Adrenal gland (tissue), 12 donors: ENCODE results near the gene RALGPS1. TPM values are rescaled to one million over a fixed set of nuclear protein-coding genes. Genes with fewer than 3 reads are reported as not detected.

Experiments used
- DNase-seq, 7 donors: peaks; one replicate each; pipeline ENCODE4 v3.0.0-alpha.2; 2019 to 2020
- H3K27ac ChIP-seq, 5 donors: fragments of 200-600 bp; sonication (generic) in 4 of 5; 1 replicate in 3 of 5; 2 replicates in 2 of 5; pipeline versions ENCODE4 v1.5.1 to v1.8.0; 2016 to 2020; ENCODE audit warnings: mild to moderate bottlenecking in 1 of 5
- H3K27me3 ChIP-seq: fragments of 200-600 bp; 2 replicates; pipeline ENCODE4 v1.8.0; 2021
- H3K36me3 ChIP-seq, 2 donors: fragments of 200-600 bp; replicated peaks in 1 of 2; 1 replicate in 1 of 2; 2 replicates in 1 of 2; pipeline versions ENCODE4 v1.5.1 to v1.8.0; 2018 to 2022
- H3K4me1 ChIP-seq, 2 donors: fragments of 200-600 bp; replicated peaks in 1 of 2; 1 replicate in 1 of 2; 2 replicates in 1 of 2; pipeline versions ENCODE4 v1.5.1 to v1.8.0; 2018 to 2021
- H3K4me3 ChIP-seq, 4 donors: fragments of 200-600 bp; sonication (generic) in 3 of 4; one replicate each; pipeline ENCODE4 v1.5.1; 2016 to 2018
- H3K9me3 ChIP-seq, 3 donors: fragments of 200-600 bp; sonication (generic) in 1 of 3; replicated peaks in 1 of 3; 1 replicate in 2 of 3; 2 replicates in 1 of 3; pipeline versions ENCODE4 v1.5.1 to v1.8.0; 2016 to 2021
- POLR2A ChIP-seq, 2 donors: fragments of 450-650 bp; IDR thresholded peaks; one replicate each; pipeline ENCODE4 v1.6.1; 2017; ENCODE audit warnings: antibody characterized with exemption in 2 of 2, mild to moderate bottlenecking in 2 of 2, moderate library complexity in 1 of 2
- WGBS, 4 donors: extraction: QIAGEN DNeasy Blood & Tissue Kit in 2 of 4; methylation state at CpG; one replicate each; pipeline versions ENCODE4 v1.1.5 to v1.1.7; 2013 to 2017; 5-methylcytosine and 5-hydroxymethylcytosine counted together
- intact Hi-C, 2 donors: fragments of 100-400 bp; cut with DNase I; formaldehyde crosslinking; loops; one replicate each; pipeline versions ENCODE4 v1.14.1 to v1.15.0; 2022 to 2023
- polyA plus RNA-seq, 3 donors: library from polyadenylated mRNA; stranded (reverse); fragments of 200-250 nt in 2 of 3; fragments of 350-450 nt in 1 of 3; fragmentation: Illumina TruSeq in 1 of 3; extraction: RNeasy Lipid Tissue Mini Kit (QIAGEN cat#74804) in 1 of 3; gene quantifications; one replicate each; pipeline ENCODE4 v1.2.3, GENCODE V29; 2013 to 2014
- total RNA-seq, 9 donors: library from RNA; depleted of rRNA in 4 of 9; stranded (reverse); fragments of >200 nt in 4 of 9; fragments of 120-200 nt in 1 of 9; fragmentation: NEBNext Ultra II Directional in 1 of 9; extraction: Animal tissue kit (Norgen Biotek cat#: 25700) in 1 of 9; gene quantifications; one replicate each; pipeline versions ENCODE4 v1.1.0 to v1.2.4, GENCODE V29; 2013 to 2023
- TF ChIP-seq, protein P1 (sequence below), 6 experiments: fragments of 450-650 bp in 4 of 6; fragments of 200-600 bp in 2 of 6; sonication (generic) in 1 of 6; IDR thresholded peaks; 1 replicate in 5 of 6; 2 replicates in 1 of 6; pipeline versions ENCODE4 v1.5.1 to v1.8.0; 2016 to 2021; ENCODE audit warnings: antibody characterized with exemption in 6 of 6, mild to moderate bottlenecking in 2 of 6, moderate library complexity in 1 of 6
- donor health status: healthy with polysubstance abuse.
- donor health status: Bipolar disorder and iron deficiency.
- donor health status: DM: yes; HTN: yes; CAD: no.
- donor health status: DM: no; HTN: no; CAD: no.
- donor health status: DM: no; HTN: no; CAD: no.
- donor health status: DM: yes; HTN: yes; CAD: no.

Gene RALGPS1
- total and polyA plus RNA-seq, 12 donors = 2.8 to 9.9 (median 5.1) TPM

DNA sequence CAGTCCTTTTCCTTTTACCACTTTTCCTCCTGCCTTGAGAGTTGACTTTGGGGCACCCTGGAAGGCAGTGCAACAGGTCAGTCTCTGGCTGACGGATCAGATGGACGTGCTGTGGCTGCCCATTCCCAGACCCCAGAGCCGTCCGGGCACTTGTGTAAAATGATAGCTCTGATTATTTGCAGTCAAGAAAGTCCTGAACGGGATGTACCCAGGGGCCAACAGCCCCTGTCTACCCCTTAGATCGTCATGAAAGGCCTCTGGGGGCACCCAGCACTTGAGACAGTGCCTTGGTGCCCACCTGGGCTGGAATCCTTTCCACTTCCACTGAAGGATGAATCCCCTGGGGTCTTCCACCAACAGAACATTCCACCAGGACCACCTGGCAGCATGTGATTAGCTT lies 225.6 kb downstream of the RALGPS1 start:
- peak in 4 of 7 donors; percentile 1 to 34 (median 6) for DNase-seq
- Histone ChIP-seq H3K27me3 (no peaks in the 10 kb centered on the region), H3K27ac (no peak overlapping the region), H3K4me3 (no peak overlapping the region), H3K9me3 (no peaks in the 10 kb centered on the region), H3K4me1 (no peaks in the 10 kb centered on the region), H3K36me3 (no peaks in the 10 kb centered on the region)
- intact Hi-C loops = no loop called here
- TF ChIP-seq, protein P1, sequence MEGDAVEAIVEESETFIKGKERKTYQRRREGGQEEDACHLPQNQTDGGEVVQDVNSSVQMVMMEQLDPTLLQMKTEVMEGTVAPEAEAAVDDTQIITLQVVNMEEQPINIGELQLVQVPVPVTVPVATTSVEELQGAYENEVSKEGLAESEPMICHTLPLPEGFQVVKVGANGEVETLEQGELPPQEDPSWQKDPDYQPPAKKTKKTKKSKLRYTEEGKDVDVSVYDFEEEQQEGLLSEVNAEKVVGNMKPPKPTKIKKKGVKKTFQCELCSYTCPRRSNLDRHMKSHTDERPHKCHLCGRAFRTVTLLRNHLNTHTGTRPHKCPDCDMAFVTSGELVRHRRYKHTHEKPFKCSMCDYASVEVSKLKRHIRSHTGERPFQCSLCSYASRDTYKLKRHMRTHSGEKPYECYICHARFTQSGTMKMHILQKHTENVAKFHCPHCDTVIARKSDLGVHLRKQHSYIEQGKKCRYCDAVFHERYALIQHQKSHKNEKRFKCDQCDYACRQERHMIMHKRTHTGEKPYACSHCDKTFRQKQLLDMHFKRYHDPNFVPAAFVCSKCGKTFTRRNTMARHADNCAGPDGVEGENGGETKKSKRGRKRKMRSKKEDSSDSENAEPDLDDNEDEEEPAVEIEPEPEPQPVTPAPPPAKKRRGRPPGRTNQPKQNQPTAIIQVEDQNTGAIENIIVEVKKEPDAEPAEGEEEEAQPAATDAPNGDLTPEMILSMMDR (IDR thresholded peaks at IDR 0.05) = no peak
- TF ChIP-seq POLR2A (IDR thresholded peaks at IDR 0.05) = no peak
- 94 to 100% (median 97%) methylated on average over 4 to 6 of the region's 6 CpGs for WGBS, 4 donors

DNA sequence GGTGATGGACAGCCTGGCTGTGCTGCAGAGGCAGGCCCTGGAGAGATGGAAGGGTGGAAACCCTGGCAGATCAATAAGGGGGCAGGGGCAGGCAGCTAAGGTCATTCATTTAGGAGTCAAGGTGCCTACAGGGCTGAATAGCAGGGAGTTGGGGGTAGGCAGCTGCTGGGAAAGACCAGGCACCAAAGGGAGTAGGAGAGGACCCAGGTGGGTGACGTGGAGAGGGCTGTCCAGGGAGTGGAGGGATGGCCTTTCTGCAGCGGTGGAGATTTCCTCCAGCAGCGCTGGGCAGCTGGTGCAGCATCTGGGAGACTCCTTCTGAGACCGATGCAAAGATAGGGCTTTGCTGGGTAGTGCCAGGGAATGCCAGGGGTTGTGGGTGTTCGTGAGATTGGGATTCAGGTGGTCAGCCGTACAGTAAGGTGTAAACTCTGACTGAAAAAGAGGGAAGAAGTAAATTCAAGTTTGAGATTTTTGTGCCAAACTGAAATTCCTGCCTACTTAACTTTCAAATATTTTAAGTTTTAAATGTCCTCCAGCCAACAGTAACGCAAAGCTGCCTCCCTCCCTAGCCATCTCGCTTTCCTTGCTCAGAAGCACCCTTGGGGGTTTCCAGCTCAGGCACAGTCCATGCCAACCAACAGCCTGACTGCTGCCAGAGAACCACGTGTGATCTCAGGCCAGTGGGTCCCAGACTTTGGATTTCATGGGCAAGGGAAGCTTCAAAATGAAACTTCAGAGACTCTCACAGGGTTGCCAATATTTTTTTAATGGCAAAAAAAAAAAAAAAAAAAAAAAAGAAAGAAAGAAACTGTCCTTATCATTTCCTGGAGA lies 226.5 kb downstream of the RALGPS1 start:
- TF ChIP-seq, protein P1 (IDR thresholded peaks at IDR 0.05) = no peak
- TF ChIP-seq POLR2A (IDR thresholded peaks at IDR 0.05) = no peak
- DNase-seq = peak in 4 of 7 donors; percentile 5 to 36 (median 13)
- 77 to 89% (median 82%) methylated on average over 9 of the region's 9 CpGs for WGBS, 4 donors
- intact Hi-C loops = no loop called here
- Histone ChIP-seq H3K4me1 (no peaks in the 10 kb centered on the region), H3K4me3 (no peak overlapping the region), H3K27me3 (no peaks in the 10 kb centered on the region), H3K9me3 (no peaks in the 10 kb centered on the region), H3K27ac (no peak overlapping the region), H3K36me3 (no peaks in the 10 kb centered on the region)

DNA sequence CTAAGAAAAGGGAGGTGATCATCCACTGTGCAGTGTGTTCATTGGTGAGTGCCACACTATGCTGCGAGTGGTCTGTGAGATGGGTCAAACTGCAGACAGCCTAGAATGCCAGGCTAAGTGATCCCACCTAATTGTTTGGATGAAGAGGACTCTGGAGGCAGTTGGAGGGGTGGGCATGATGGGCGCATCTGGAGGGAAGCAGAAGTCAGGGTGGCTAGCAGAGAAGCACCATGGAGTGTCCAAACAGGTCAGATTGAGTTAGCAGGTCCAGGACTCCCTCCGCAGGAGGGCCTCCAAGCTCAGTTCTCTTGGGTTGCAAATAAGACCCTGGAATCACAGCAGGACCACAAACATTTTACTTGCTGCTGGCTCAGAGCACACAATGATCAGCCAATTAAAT lies 227.7 kb downstream of the RALGPS1 start:
- peak in 3 of 7 donors; percentile 1 to 6 (median 4) for DNase-seq
- no peaks in the 10 kb centered on the region for H3K36me3 ChIP-seq
- intact Hi-C loops = no loop called here
- WGBS, 4 donors = 91 to 97% (median 97%) methylated on average over 3 of the region's 3 CpGs
- no peaks in the 10 kb centered on the region for H3K9me3 ChIP-seq
- no peaks in the 10 kb centered on the region for H3K4me1 ChIP-seq
- TF ChIP-seq, protein P1 (IDR thresholded peaks at IDR 0.05) = no peak
- no peak for TF ChIP-seq POLR2A (IDR thresholded peaks at IDR 0.05)
- H3K27ac ChIP-seq = no peak overlapping the region
- no peak overlapping the region for H3K4me3 ChIP-seq
- H3K27me3 ChIP-seq = no peaks in the 10 kb centered on the region

DNA sequence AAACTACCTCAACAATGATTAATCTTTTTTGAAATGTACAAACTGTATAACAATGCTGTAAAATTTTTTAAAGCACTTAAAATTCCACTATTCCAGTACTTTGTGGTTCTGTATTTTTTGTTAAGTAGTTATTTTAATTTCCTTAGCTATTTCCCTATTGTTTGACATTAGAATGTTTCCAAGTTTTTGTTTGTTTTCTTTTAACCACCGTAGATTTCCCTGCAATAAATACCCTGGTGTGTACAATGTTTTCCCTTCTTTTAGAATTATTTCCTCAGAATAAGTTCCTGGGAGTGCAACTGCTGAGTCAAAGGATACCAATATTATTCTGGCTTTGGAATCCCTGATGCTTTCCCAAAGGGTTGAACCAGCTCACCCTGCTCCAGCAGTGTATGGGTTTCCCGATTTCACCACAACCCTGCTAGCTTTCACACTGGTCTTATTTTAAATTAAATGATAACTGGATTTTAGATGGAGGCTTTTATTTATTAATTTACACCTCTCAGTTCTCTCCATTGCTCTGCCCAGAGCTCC lies 228.4 kb downstream of the RALGPS1 start:
- intact Hi-C loops = no loop called here

More for the DNA sequence above, 228.4 kb downstream of the RALGPS1 start:
- Histone ChIP-seq H3K9me3 (no peaks in the 10 kb centered on the region), H3K27ac (no peak overlapping the region), H3K4me3 (no peak overlapping the region), H3K4me1 (no peaks in the 10 kb centered on the region), H3K36me3 (no peaks in the 10 kb centered on the region), H3K27me3 (no peaks in the 10 kb centered on the region)
- 79 to 86% (median 80%) methylated on average over 2 of the region's 2 CpGs for WGBS, 4 donors
- no peak for TF ChIP-seq POLR2A (IDR thresholded peaks at IDR 0.05)
- TF ChIP-seq, protein P1 (IDR thresholded peaks at IDR 0.05) = no peak
- peak in 1 of 7 donors; percentile 13 for DNase-seq
